Measurements from ENCODE around the gene NANOGP8. TPM values are rescaled to one million over a fixed set of nuclear protein-coding genes. Genes with fewer than 3 reads are reported as not detected.

NANOGP8 gene
- total and polyA plus RNA-seq, 9 of the 15 experiments (the other 6 are each of a cell fraction or from before 2014, with no cell fraction given): not detected

DNA sequence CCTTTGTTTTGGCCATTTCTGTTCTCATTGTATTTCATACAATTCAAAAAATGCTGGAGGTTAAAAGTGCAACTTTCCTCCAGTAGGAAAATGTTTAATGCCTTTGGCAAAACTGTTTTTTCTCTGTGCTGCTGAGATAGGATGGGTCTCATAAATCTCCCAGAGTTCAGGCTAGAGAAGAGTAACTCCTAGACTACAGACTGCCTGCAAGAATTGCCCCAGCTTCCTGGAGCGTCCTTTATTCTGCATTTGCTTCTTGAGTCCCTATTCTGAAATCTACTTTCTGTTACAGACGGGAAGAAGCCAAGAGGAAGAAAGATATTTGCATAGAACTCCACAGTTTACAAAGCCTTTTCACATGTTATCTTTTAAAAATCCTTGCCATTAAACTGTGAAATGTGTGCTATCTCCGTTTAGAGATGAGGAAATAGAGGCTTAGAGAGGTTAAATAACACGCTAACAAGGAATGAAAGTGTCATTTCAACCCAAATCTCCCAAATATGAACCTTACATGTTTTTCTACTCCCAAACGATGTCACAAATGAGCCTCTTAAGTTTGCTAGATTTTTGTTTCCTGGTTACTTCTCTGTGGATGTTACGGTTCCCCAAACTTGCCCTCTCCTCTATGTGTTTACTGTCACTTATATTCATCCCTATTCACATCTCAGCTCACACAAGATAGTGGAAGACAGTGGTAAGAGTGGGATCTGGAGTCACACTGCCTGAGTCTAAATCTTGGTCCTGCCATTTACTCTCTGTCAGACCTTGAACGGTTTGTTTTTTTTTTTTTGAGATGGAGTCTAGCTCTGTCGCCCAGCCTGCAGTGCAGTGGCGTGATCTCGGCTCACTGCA lies 17.4 kb downstream of the NANOGP8 start:
- ATAC-seq: peak; percentile 66
- H3K4me1 ChIP-seq (replicated peaks in 1 of 2; ENCODE audit: control insufficient read depth in 2 of 2, insufficient read depth in 2 of 2, low read length in 2 of 2): peaks cover 0 to 6% of the 10 kb centered on the region in 2 experiments; a peak in 2 of 5 replicates
- TF ChIP-seq MEIS2 (IDR thresholded peaks at IDR 0.05; ENCODE audit: partially characterized antibody): peak; percentile 27
- TF ChIP-seq MXI1 (IDR thresholded peaks at IDR 0.05; ENCODE audit: low read depth, low read length): no peak
- CTCF ChIA-PET (ENCODE audit: low intra/inter-chr PET ratio): no interaction called here
- intact Hi-C loops (cut with micrococcal nuclease): loop anchor here (10.0 kb wide), 2 partner anchors 83 to 443 kb away; partner anchors contain the start of gene ZNF770
- no peaks in the 10 kb centered on the region for H3K36me3 ChIP-seq (ENCODE audit: control insufficient read depth, insufficient read depth, low read length)
- DNase-seq (ENCODE audit: extremely low read depth in 1 of 4, low spot score in 3 of 4): no peak
- H3K9ac ChIP-seq (ENCODE audit: insufficient read depth in 1 of 2, low read depth in 2 of 2, low read length in 2 of 2): peak overlapping the region in 1 of 2 experiments; percentile 29; a peak in 1 of 4 replicates
- H2AFZ ChIP-seq (ENCODE audit: low read depth, low read length): peak overlapping the region; percentile 94
- H3K9me1 ChIP-seq (ENCODE audit: control insufficient read depth, insufficient read depth, low read length): no peaks in the 10 kb centered on the region
- peak overlapping the region; percentile 35; the same call in 1 of the 2 replicates for H3K4me2 ChIP-seq (ENCODE audit: insufficient read depth, low read length)
- FAIRE-seq: peak; percentile 19
- 19% methylated on average over 9 of the region's 10 CpGs for WGBS (ENCODE audit: insufficient coverage, low coverage, missing lambda C conversion rate)
- H3K9me3 ChIP-seq (replicated peaks; ENCODE audit: control insufficient read depth, insufficient read depth, low read depth, low read length): no peaks in the 10 kb centered on the region
- H3K27me3 ChIP-seq (ENCODE audit: control insufficient read depth in 2 of 2, insufficient read depth in 2 of 2, low read length in 2 of 2): no peaks in the 10 kb centered on the region
- no peak overlapping the region for H3K27ac ChIP-seq (ENCODE audit: extremely low read depth, low read depth, low read length)
- in situ Hi-C loops (cut with MboI): no loop called here
- H3K4me3 ChIP-seq: no peak overlapping the region
- H4K20me1 ChIP-seq (replicated peaks; ENCODE audit: control insufficient read depth, insufficient read depth, low read length): no peaks in the 10 kb centered on the region
- H3K79me2 ChIP-seq (ENCODE audit: control insufficient read depth, insufficient read depth, low read length): no peaks in the 10 kb centered on the region
- BruUV-seq (replicated peaks): no TSS peak
- POLR2A ChIA-PET: interaction anchor here (0.6 to 1.5 kb wide), 2 partner anchors 9 to 51 kb away, joined by 3 to 4 read pairs; no protein-coding TSS in a partner anchor

DNA sequence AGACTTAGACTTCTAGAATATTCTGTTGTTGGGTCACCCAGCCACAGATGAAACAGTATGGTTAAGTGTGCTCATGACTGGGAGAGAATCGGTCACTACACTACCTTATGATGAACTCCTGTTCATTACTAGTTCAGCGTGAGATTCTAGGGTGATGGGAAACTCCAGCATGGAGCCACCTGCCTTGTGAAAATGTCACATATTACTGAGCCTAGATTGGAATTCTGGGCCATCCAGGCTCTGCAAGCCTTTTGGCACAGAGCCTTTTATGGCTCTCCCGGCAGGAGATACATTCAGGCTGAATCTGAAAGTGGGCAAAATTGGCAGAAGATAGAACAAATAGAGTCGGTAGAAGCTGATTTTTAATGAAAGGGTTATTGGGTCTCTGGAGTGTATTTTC lies 19.0 kb downstream of the NANOGP8 start:
- H3K4me3 ChIP-seq: no peak overlapping the region
- in situ Hi-C loops (cut with MboI) (no loop called here), intact Hi-C loops (cut with micrococcal nuclease) (loop anchor here (10.0 kb wide), 2 partner anchors 81 to 441 kb away; partner anchors contain the start of gene ZNF770)
- ChIA-PET CTCF (ENCODE audit: low intra/inter-chr PET ratio) (no interaction called here), POLR2A (no interaction called here)
- H2AFZ ChIP-seq (ENCODE audit: low read depth, low read length): no peak overlapping the region
- no peaks in the 10 kb centered on the region for H3K27me3 ChIP-seq (ENCODE audit: control insufficient read depth in 2 of 2, insufficient read depth in 2 of 2, low read length in 2 of 2)
- no peaks in the 10 kb centered on the region for H3K9me3 ChIP-seq (replicated peaks; ENCODE audit: control insufficient read depth, insufficient read depth, low read depth, low read length)
- TF ChIP-seq DIDO1 (tag; IDR thresholded peaks at IDR 0.05; ENCODE audit: low read depth) (no peak), PTRF (tag; IDR thresholded peaks at IDR 0.05) (no peak), SMARCE1 (IDR thresholded peaks at IDR 0.05) (no peak)
- no peak for ATAC-seq
- WGBS (ENCODE audit: insufficient coverage, low coverage, missing lambda C conversion rate): 55% methylated on average over 4 of the region's 4 CpGs
- no peak for FAIRE-seq
- DNase-seq (ENCODE audit: extremely low read depth in 1 of 4, low spot score in 3 of 4): no peak
- H3K36me3 ChIP-seq (ENCODE audit: control insufficient read depth, insufficient read depth, low read length): no peaks in the 10 kb centered on the region
- no peaks in the 10 kb centered on the region for H3K9me1 ChIP-seq (ENCODE audit: control insufficient read depth, insufficient read depth, low read length)
- BruUV-seq (replicated peaks): no TSS peak
- peaks cover 0 to 9% of the 10 kb centered on the region in 2 experiments; a peak in 2 of 5 replicates for H3K4me1 ChIP-seq (replicated peaks in 1 of 2; ENCODE audit: control insufficient read depth in 2 of 2, insufficient read depth in 2 of 2, low read length in 2 of 2)
- H3K79me2 ChIP-seq (ENCODE audit: control insufficient read depth, insufficient read depth, low read length): no peaks in the 10 kb centered on the region
- no peak overlapping the region for H3K9ac ChIP-seq (ENCODE audit: insufficient read depth in 1 of 2, low read depth in 2 of 2, low read length in 2 of 2)
- no peaks in the 10 kb centered on the region for H4K20me1 ChIP-seq (replicated peaks; ENCODE audit: control insufficient read depth, insufficient read depth, low read length)
- no peak overlapping the region for H3K4me2 ChIP-seq (ENCODE audit: insufficient read depth, low read length)
- H3K27ac ChIP-seq (ENCODE audit: extremely low read depth, low read depth, low read length): no peak overlapping the region
